Thyroid gland (tissue), 4 donors: Measurements from ENCODE around the gene ALOX12. TPM values are rescaled to one million over a fixed set of nuclear protein-coding genes. Genes with fewer than 3 reads are reported as not detected.

ENCODE experiments used
- DNase-seq, 2 donors: peaks; one replicate each; pipeline ENCODE4 v3.0.0-alpha.2; 2019
- H3K27ac ChIP-seq, 3 donors: fragments of 200-600 bp; sonication (generic); 1 replicate in 2 of 3; 2 replicates in 1 of 3; pipeline ENCODE4 v1.5.1; 2016 to 2019; ENCODE audit warnings: mild to moderate bottlenecking in 1 of 3, moderate library complexity in 1 of 3
- H3K27me3 ChIP-seq: fragments of 200-600 bp; sonication (generic); one replicate; pipeline ENCODE4 v1.5.1; 2019
- H3K36me3 ChIP-seq, 2 donors: fragments of 200-600 bp; sonication (generic); one replicate each; pipeline ENCODE4 v1.5.1; 2016 to 2019
- H3K4me1 ChIP-seq, 2 donors: fragments of 200-600 bp; sonication (generic); one replicate each; pipeline ENCODE4 v1.5.1; 2017 to 2019
- H3K4me3 ChIP-seq, 3 donors: fragments of 200-600 bp; sonication (generic); replicated peaks in 1 of 3; 1 replicate in 2 of 3; 2 replicates in 1 of 3; pipeline ENCODE4 v1.5.1; 2016; ENCODE audit warnings: mild to moderate bottlenecking in 1 of 3
- H3K9me3 ChIP-seq: fragments of 200-600 bp; sonication (generic); one replicate; pipeline ENCODE4 v1.5.1; 2017
- CTCF ChIP-seq, 6 experiments: fragments of 200-600 bp in 3 of 6; fragments of 450-650 bp in 3 of 6; sonication (generic) in 3 of 6; IDR thresholded peaks; one replicate each; pipeline ENCODE4 v1.5.1; 2016 to 2019; ENCODE audit warnings: antibody characterized with exemption in 6 of 6, mild to moderate bottlenecking in 2 of 6, inconsistent platforms in 1 of 6, moderate library complexity in 1 of 6
- POLR2A ChIP-seq, 2 donors: fragments of 450-650 bp; IDR thresholded peaks; one replicate each; pipeline ENCODE4 v1.6.1; 2017; ENCODE audit warnings: antibody characterized with exemption in 2 of 2, mild to moderate bottlenecking in 2 of 2, moderate library complexity in 1 of 2
- WGBS, 2 donors: methylation state at CpG; one replicate each; pipeline ENCODE4 v1.1.5; 2017; 5-methylcytosine and 5-hydroxymethylcytosine counted together
- intact Hi-C: fragments of 100-400 bp; cut with DNase I; formaldehyde crosslinking; loops from one replicate; pipeline ENCODE4 v1.15.1; 2023
- total RNA-seq, 4 donors: library from RNA; depleted of rRNA; stranded (reverse); fragments of >200 nt; gene quantifications; one replicate each; pipeline ENCODE4 v1.2.3, GENCODE V29; 2016

ALOX12 gene
- total RNA-seq, 4 donors from 2014 or later, result not detected

- Histone ChIP-seq H3K9me3 (no peaks in the 10 kb centered on the region), H3K27ac (peak overlapping the region; percentile 49 to 87 (median 80)), H3K4me1 (peaks cover 38 to 74% of the 10 kb centered on the region in 2 donors), H3K36me3 (no peaks in the 10 kb centered on the region), H3K27me3 (no peaks in the 10 kb centered on the region), H3K4me3 (peak overlapping the region in 1 of 3 donors; percentile 29)
- DNase-seq, result peak; percentile 32 to 34
- intact Hi-C loops, result loop anchor here (5.0 kb wide), 1 partner anchor 255 kb away; no protein-coding TSS in a partner anchor
- TF ChIP-seq CTCF (IDR thresholded peaks at IDR 0.05) (no peak), POLR2A (IDR thresholded peaks at IDR 0.05) (no peak)
- WGBS, 2 donors, result 34 to 81% methylated on average over 11 to 27 of the region's 43 CpGs
Observed at GRCh38 chr17:7041607-7042500, 46.0 kb downstream of the ALOX12 start.

- Histone ChIP-seq H3K27me3 (no peaks in the 10 kb centered on the region), H3K4me3 (peak overlapping the region in 1 of 3 donors; percentile 29), H3K36me3 (no peaks in the 10 kb centered on the region), H3K4me1 (peaks cover 38 to 68% of the 10 kb centered on the region in 2 donors), H3K9me3 (no peaks in the 10 kb centered on the region), H3K27ac (peak overlapping the region; percentile 77 to 87 (median 80))
- peak; percentile 36 to 40 for DNase-seq
- intact Hi-C loops, result loop anchor here (5.0 kb wide), 1 partner anchor 255 kb away; no protein-coding TSS in a partner anchor
- TF ChIP-seq CTCF (IDR thresholded peaks at IDR 0.05), result no peak
- no peak for TF ChIP-seq POLR2A (IDR thresholded peaks at IDR 0.05)
- WGBS, 2 donors, result 23% methylated on average over 36 to 39 of the region's 53 CpGs
Observed at GRCh38 chr17:7042501-7043181, 46.8 kb downstream of the ALOX12 start.

- peak overlapping the region in 2 of 3 donors; percentile 29 to 36 for H3K4me3 ChIP-seq
- WGBS, 2 donors, result 7 to 14% methylated on average over 10 to 13 of the region's 21 CpGs
- DNase-seq, result peak in 1 of 2 donors; percentile 44
- peaks cover 36 to 63% of the 10 kb centered on the region in 2 donors for H3K4me1 ChIP-seq
- H3K9me3 ChIP-seq, result no peaks in the 10 kb centered on the region
- no peak for TF ChIP-seq POLR2A (IDR thresholded peaks at IDR 0.05)
- no peak for TF ChIP-seq CTCF (IDR thresholded peaks at IDR 0.05)
- intact Hi-C loops, result loop anchor here (5.0 kb wide), 1 partner anchor 254 kb away; no protein-coding TSS in a partner anchor
- H3K27me3 ChIP-seq, result no peaks in the 10 kb centered on the region
- H3K36me3 ChIP-seq, result no peaks in the 10 kb centered on the region
- peak overlapping the region; percentile 77 to 87 (median 80) for H3K27ac ChIP-seq
Observed at GRCh38 chr17:7043182-7043496, 47.3 kb downstream of the ALOX12 start.

GRCh38 chr17:7043497-7044198 lies 47.8 kb downstream of the ALOX12 start, which contains the start of gene SLC16A11:
Gene SLC16A11 (minus strand): TSS chr17:7044092. CDS start chr17:7043513, 579 bp downstream.
- no peaks in the 10 kb centered on the region for H3K9me3 ChIP-seq
- 10% methylated on average over 17 of the region's 58 CpGs; no CpG with 5 or more reads in 1 of the 2 donors for WGBS, 2 donors
- no peaks in the 10 kb centered on the region for H3K27me3 ChIP-seq
- peaks cover 31 to 58% of the 10 kb centered on the region in 2 donors for H3K4me1 ChIP-seq
- intact Hi-C loops, result loop anchor here (5.0 kb wide), 1 partner anchor 254 kb away; no protein-coding TSS in a partner anchor
- peak; percentile 75 to 79 for DNase-seq
- H3K4me3 ChIP-seq, result peak within 1 kb of the TSS in 2 of 3 donors; percentile 29 to 36
- peak within 1 kb of the TSS; percentile 80 to 96 (median 90) for H3K27ac ChIP-seq
- no peaks in the 10 kb centered on the region for H3K36me3 ChIP-seq
- TF ChIP-seq POLR2A (IDR thresholded peaks at IDR 0.05) (peak in 1 of 2 donors; percentile 53), CTCF (IDR thresholded peaks at IDR 0.05) (no peak)
